HepG2 (cell line): Measurements from ENCODE around the gene REPIN1. TPM values are rescaled to one million over a fixed set of nuclear protein-coding genes. Genes with fewer than 3 reads are reported as not detected.

ENCODE experiments used
- ATAD3A ChIP-seq: sonication (generic); formaldehyde crosslinking; IDR thresholded peaks from 2 replicates; pipeline ENCODE4 v1.4.0; 2020; ENCODE audit warnings: missing genetic modification reagents
- DNMT1 ChIP-seq: sonication (generic); formaldehyde crosslinking; IDR thresholded peaks from 2 replicates; pipeline ENCODE4 v1.5.1; 2020; ENCODE audit warnings: mild to moderate bottlenecking, missing genetic modification reagents
- HOXA3 ChIP-seq: sonication (generic); formaldehyde crosslinking; IDR thresholded peaks from 2 replicates; pipeline ENCODE4 v1.5.0; 2020; ENCODE audit warnings: missing genetic modification reagents
- IKZF1 ChIP-seq: fragments of 450-650 bp; IDR thresholded peaks from 2 replicates; pipeline ENCODE4 v1.7.1; 2016
- KDM5B ChIP-seq: sonication (generic); formaldehyde crosslinking; IDR thresholded peaks from 2 replicates; pipeline ENCODE4 v1.4.0; 2020; ENCODE audit warnings: missing genetic modification reagents, mild to moderate bottlenecking, borderline replicate concordance
- LCORL ChIP-seq, 2 experiments: fragments of 450-650 bp in 1 of 2; sonication (generic) in 1 of 2; formaldehyde crosslinking in 1 of 2; IDR thresholded peaks; 2 replicates each; pipeline versions ENCODE4 v1.5.0 to v1.6.1; 2017 to 2020; ENCODE audit warnings: antibody characterized with exemption in 1 of 2, missing genetic modification reagents in 1 of 2
- MTF2 ChIP-seq: sonication (generic); formaldehyde crosslinking; IDR thresholded peaks from 2 replicates; pipeline ENCODE4 v1.5.0; 2020; ENCODE audit warnings: missing genetic modification reagents, borderline replicate concordance
- NKX3-1 ChIP-seq: sonication (generic); formaldehyde crosslinking; IDR thresholded peaks from 2 replicates; pipeline ENCODE4 v1.5.0; 2020; ENCODE audit warnings: missing genetic modification reagents
- SP2 ChIP-seq: sonication (generic); formaldehyde crosslinking; IDR thresholded peaks from 2 replicates; pipeline ENCODE4 v1.5.1; 2020; ENCODE audit warnings: mild to moderate bottlenecking, missing genetic modification reagents
- ZFP62 ChIP-seq: sonication (generic); formaldehyde crosslinking; IDR thresholded peaks from 2 replicates; pipeline ENCODE4 v1.4.0; 2020; ENCODE audit warnings: missing genetic modification reagents
- ZMYM2 ChIP-seq: sonication (generic); formaldehyde crosslinking; IDR thresholded peaks from 2 replicates; pipeline ENCODE4 v1.8.0; 2022; ENCODE audit warnings: mild to moderate bottlenecking, missing genetic modification reagents
- ZNF121 ChIP-seq: sonication (generic); formaldehyde crosslinking; IDR thresholded peaks from 2 replicates; pipeline ENCODE4 v1.5.0; 2020; ENCODE audit warnings: mild to moderate bottlenecking, missing genetic modification reagents
- ZNF224 ChIP-seq: sonication (generic); formaldehyde crosslinking; IDR thresholded peaks from 2 replicates; pipeline ENCODE4 v1.5.0; 2020; ENCODE audit warnings: mild to moderate bottlenecking, missing genetic modification reagents
- ZNF431 ChIP-seq: sonication (generic); formaldehyde crosslinking; IDR thresholded peaks from 2 replicates; pipeline ENCODE4 v1.9.0; 2022; ENCODE audit warnings: missing genetic modification reagents, low read depth, mild to moderate bottlenecking, borderline replicate concordance
- polyA plus RNA-seq, 8 experiments: library from polyadenylated mRNA; depleted of rRNA in 3 of 8; stranded (reverse) in 7 of 8; unstranded in 1 of 8; fragments of >200 nt; fragmentation: Illumina TruSeq in 4 of 8; extraction: Trizol in 4 of 8; gene quantifications; 2 replicates each; pipeline versions ENCODE4 v1.2.1 to v1.2.3, GENCODE V29; 2011 to 2016; ENCODE audit warnings: low read depth in 4 of 8, missing spikeins in 1 of 8, mixed read lengths in 1 of 8; ENCODE audit not compliant: insufficient read depth in 1 of 8
- total RNA-seq, 5 experiments: library from RNA; depleted of rRNA; stranded (reverse); fragments of >200 nt; fragmentation: Illumina TruSeq; extraction: Trizol; gene quantifications; 2 replicates each; pipeline ENCODE4 v1.2.3, GENCODE V29; 2016; ENCODE audit warnings: low read depth in 1 of 5
- TF ChIP-seq, protein P1 (sequence below): sonication (generic); formaldehyde crosslinking; IDR thresholded peaks from 2 replicates; pipeline ENCODE4 v1.4.0; 2020; ENCODE audit warnings: missing genetic modification reagents
- TF ChIP-seq, protein P2 (sequence below): sonication (generic); formaldehyde crosslinking; IDR thresholded peaks from 2 replicates; pipeline ENCODE4 v1.4.0; 2020; ENCODE audit warnings: missing genetic modification reagents
- TF ChIP-seq, protein P3 (sequence below): fragments of 450-650 bp; IDR thresholded peaks from 2 replicates; pipeline ENCODE4 v1.6.1; 2017
- TF ChIP-seq, protein P4 (sequence below): sonication (generic); formaldehyde crosslinking; IDR thresholded peaks from 2 replicates; pipeline ENCODE4 v1.8.0; 2022; ENCODE audit warnings: missing genetic modification reagents, mild to moderate bottlenecking, inconsistent platforms, borderline replicate concordance
- TF ChIP-seq, protein P5 (sequence below): sonication (generic); formaldehyde crosslinking; IDR thresholded peaks from 2 replicates; pipeline ENCODE4 v1.5.0; 2020; ENCODE audit warnings: mild to moderate bottlenecking, missing genetic modification reagents

REPIN1 gene
- total and polyA plus RNA-seq, 2 of the 13 experiments (the other 11 are each of a cell fraction or from before 2014, with no cell fraction given) = 69.9 to 108 TPM

DNA sequence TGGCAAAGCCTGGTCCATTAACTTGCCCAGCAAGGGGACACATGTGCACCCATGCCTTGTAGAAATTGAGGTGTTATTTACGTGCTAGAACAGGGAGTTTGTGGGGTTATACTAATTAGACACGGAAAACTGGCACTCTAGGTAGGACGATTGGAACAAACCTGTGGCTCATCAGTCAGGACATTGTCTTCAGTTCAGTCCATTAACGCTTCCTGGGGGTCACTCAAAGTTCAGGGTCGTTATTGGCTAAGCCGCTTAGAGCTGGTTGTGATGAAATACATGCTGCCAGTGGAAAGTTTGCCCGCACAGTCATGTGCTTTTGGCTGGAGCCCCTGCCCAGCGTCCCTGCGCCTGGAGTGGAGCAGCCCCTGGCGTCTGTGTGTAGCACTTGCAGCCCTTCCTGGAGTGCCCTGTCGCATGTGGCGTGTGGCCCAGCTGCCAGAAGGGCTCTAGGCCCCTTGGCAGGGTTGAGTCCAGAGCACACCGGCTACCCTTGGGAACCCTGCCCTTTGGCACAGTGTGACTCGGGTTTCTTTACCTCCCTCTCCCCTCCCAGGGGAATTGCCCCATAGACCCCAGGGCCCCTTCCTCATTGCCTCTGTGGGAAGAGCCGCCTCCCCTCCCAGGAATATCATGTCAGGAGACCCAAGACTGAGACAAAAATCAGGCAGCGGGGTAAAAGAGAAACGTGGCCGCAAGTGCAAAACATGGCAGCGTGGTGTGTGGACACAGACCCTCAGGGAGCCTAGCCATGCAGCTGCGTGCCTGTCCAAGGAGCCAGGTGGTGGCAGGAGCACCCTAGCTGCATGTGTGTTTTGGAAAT lies 20.3 kb downstream of the REPIN1 start (continued):
- TF ChIP-seq, protein P1, sequence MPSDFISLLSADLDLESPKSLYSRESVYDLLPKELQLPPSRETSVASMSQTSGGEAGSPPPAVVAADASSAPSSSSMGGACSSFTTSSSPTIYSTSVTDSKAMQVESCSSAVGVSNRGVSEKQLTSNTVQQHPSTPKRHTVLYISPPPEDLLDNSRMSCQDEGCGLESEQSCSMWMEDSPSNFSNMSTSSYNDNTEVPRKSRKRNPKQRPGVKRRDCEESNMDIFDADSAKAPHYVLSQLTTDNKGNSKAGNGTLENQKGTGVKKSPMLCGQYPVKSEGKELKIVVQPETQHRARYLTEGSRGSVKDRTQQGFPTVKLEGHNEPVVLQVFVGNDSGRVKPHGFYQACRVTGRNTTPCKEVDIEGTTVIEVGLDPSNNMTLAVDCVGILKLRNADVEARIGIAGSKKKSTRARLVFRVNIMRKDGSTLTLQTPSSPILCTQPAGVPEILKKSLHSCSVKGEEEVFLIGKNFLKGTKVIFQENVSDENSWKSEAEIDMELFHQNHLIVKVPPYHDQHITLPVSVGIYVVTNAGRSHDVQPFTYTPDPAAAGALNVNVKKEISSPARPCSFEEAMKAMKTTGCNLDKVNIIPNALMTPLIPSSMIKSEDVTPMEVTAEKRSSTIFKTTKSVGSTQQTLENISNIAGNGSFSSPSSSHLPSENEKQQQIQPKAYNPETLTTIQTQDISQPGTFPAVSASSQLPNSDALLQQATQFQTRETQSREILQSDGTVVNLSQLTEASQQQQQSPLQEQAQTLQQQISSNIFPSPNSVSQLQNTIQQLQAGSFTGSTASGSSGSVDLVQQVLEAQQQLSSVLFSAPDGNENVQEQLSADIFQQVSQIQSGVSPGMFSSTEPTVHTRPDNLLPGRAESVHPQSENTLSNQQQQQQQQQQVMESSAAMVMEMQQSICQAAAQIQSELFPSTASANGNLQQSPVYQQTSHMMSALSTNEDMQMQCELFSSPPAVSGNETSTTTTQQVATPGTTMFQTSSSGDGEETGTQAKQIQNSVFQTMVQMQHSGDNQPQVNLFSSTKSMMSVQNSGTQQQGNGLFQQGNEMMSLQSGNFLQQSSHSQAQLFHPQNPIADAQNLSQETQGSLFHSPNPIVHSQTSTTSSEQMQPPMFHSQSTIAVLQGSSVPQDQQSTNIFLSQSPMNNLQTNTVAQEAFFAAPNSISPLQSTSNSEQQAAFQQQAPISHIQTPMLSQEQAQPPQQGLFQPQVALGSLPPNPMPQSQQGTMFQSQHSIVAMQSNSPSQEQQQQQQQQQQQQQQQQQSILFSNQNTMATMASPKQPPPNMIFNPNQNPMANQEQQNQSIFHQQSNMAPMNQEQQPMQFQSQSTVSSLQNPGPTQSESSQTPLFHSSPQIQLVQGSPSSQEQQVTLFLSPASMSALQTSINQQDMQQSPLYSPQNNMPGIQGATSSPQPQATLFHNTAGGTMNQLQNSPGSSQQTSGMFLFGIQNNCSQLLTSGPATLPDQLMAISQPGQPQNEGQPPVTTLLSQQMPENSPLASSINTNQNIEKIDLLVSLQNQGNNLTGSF = peak; percentile 98
- TF ChIP-seq KDM5B = peak; percentile 70; the same call in 1 of the 2 replicates
- TF ChIP-seq HOXA3 = peak; percentile 93
- TF ChIP-seq, protein P2, sequence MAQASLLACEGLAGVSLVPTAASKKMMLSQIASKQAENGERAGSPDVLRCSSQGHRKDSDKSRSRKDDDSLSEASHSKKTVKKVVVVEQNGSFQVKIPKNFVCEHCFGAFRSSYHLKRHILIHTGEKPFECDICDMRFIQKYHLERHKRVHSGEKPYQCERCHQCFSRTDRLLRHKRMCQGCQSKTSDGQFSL (CRISPR knock-in tag) = peak; percentile 79; the same call in 1 of the 2 replicates
- TF ChIP-seq ZMYM2 = no peak
- TF ChIP-seq LCORL (IDR thresholded peaks at IDR 0.05) = no peak
- TF ChIP-seq LCORL (CRISPR knock-in tag; IDR thresholded peaks at IDR 0.05) = peak; percentile 96
- 0 out of 2 replicates have a peak, but pooled peaks have one; percentile 31 for TF ChIP-seq SP2 (CRISPR knock-in tag)
- 0 out of 2 replicates have a peak, but pooled peaks have one; percentile 70 for TF ChIP-seq ZFP62 (CRISPR knock-in tag)
- TF ChIP-seq, protein P3, sequence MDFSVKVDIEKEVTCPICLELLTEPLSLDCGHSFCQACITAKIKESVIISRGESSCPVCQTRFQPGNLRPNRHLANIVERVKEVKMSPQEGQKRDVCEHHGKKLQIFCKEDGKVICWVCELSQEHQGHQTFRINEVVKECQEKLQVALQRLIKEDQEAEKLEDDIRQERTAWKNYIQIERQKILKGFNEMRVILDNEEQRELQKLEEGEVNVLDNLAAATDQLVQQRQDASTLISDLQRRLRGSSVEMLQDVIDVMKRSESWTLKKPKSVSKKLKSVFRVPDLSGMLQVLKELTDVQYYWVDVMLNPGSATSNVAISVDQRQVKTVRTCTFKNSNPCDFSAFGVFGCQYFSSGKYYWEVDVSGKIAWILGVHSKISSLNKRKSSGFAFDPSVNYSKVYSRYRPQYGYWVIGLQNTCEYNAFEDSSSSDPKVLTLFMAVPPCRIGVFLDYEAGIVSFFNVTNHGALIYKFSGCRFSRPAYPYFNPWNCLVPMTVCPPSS = no peak
- peak; percentile 59; the same call in 1 of the 2 replicates for TF ChIP-seq ZNF121 (CRISPR knock-in tag)
- peak; percentile 79; the same call in 1 of the 2 replicates for TF ChIP-seq ZNF431 (CRISPR knock-in tag)
- TF ChIP-seq NKX3-1 = no peak
- no peak for TF ChIP-seq IKZF1
- no peak for TF ChIP-seq MTF2 (CRISPR knock-in tag)
- TF ChIP-seq, protein P4, sequence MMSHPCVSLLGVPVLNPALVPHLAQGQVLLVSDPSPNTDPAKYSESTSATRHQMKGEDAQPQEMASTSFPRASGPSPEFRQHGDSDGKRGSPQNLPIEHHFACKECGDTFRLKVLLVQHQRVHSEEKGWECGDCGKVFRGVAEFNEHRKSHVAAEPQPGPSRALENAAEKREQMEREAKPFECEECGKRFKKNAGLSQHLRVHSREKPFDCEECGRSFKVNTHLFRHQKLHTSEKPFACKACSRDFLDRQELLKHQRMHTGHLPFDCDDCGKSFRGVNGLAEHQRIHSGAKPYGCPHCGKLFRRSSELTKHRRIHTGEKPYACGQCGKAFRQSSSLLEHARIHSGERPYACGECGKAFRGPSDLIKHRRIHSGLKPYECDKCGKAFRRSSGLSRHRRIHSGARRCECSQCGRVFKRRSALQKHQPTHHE (CRISPR knock-in tag) = peak; percentile 96; the same call in 1 of the 2 replicates
- 0 out of 2 replicates have a peak, but pooled peaks have one; percentile 52 for TF ChIP-seq ZNF224 (CRISPR knock-in tag)
- TF ChIP-seq ATAD3A (CRISPR knock-in tag) = 0 out of 2 replicates have a peak, but pooled peaks have one; percentile 30
- TF ChIP-seq, protein P5, sequence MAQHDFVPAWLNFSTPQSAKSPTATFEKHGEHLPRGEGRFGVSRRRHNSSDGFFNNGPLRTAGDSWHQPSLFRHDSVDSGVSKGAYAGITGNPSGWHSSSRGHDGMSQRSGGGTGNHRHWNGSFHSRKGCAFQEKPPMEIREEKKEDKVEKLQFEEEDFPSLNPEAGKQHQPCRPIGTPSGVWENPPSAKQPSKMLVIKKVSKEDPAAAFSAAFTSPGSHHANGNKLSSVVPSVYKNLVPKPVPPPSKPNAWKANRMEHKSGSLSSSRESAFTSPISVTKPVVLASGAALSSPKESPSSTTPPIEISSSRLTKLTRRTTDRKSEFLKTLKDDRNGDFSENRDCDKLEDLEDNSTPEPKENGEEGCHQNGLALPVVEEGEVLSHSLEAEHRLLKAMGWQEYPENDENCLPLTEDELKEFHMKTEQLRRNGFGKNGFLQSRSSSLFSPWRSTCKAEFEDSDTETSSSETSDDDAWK (CRISPR knock-in tag) = no peak
- TF ChIP-seq DNMT1 (CRISPR knock-in tag) = peak; percentile 94; the same call in 1 of the 2 replicates
